ENCODE measurements around the gene ECHS1. TPM values are rescaled to one million over a fixed set of nuclear protein-coding genes. Genes with fewer than 3 reads are reported as not detected.

ECHS1 gene
- total and polyA plus RNA-seq, 2 experiments from 2014 or later: 92.1 to 127 TPM

- no peak within 1 kb of the TSS for H3K27ac ChIP-seq (ENCODE audit: low read depth)
- H3K27me3 ChIP-seq (ENCODE audit: insufficient read depth): peaks cover 6% of the 10 kb centered on the region; the same call in 1 of the 2 replicates
- DNase-seq (ENCODE audit: low spot score): peak; percentile 95
- H2AFZ ChIP-seq: peak within 1 kb of the TSS; percentile 59; the same call in 1 of the 2 replicates
- H3K4me2 ChIP-seq: peak within 1 kb of the TSS; percentile 92
- 0 out of 2 replicates have a peak, but pooled peaks cover 4% of the 10 kb centered on the region for H3K79me2 ChIP-seq (replicated peaks; ENCODE audit: insufficient read depth)
- Mint-ChIP-seq H3K27ac (no peak within 1 kb of the TSS), H3K4me1 (no peaks in the 10 kb centered on the region; the same call in 2 of the 3 replicates), H3K9me3 (no peaks in the 10 kb centered on the region), H3K4me3 (peak within 1 kb of the TSS; percentile 80), H3K36me3 (ENCODE audit: low read depth) (peaks cover 13% of the 10 kb centered on the region), H3K27me3 (ENCODE audit: insufficient read depth, low read depth, poor library complexity) (peaks cover 8% of the 10 kb centered on the region)
- no peaks in the 10 kb centered on the region for H3K36me3 ChIP-seq (ENCODE audit: insufficient read depth)
- H3K4me1 ChIP-seq (ENCODE audit: insufficient read depth): no peaks in the 10 kb centered on the region
- no peaks in the 10 kb centered on the region for H3K9me2 ChIP-seq (ENCODE audit: insufficient read depth)
- ATAC-seq: peak; percentile 89
- H3F3A ChIP-seq (replicated peaks; ENCODE audit: low read depth): peaks cover 3% of the 10 kb centered on the region; the same call in 1 of the 2 replicates
- H4K20me1 ChIP-seq (replicated peaks; ENCODE audit: insufficient read depth): no peaks in the 10 kb centered on the region; the same call in 1 of the 2 replicates
- peak within 1 kb of the TSS; percentile 86 for H3K4me3 ChIP-seq
- TF ChIP-seq ZNF114 (CRISPR knock-in tag; IDR thresholded peaks at IDR 0.05) (no peak), EZH2 (IDR thresholded peaks at IDR 0.05; ENCODE audit: low read depth, unreplicated experiment) (no peak), EZH2phosphoT487 (IDR thresholded peaks at IDR 0.05; ENCODE audit: unreplicated experiment) (no peak), JUNB (IDR thresholded peaks at IDR 0.05; ENCODE audit: unreplicated experiment) (no peak), NANOG (IDR thresholded peaks at IDR 0.05; ENCODE audit: borderline replicate concordance) (no peak), ZNF462 (CRISPR knock-in tag; IDR thresholded peaks at IDR 0.05) (no peak), STAT1 (IDR thresholded peaks at IDR 0.05; ENCODE audit: unreplicated experiment) (no peak), CREB1 (CRISPR knock-in tag; IDR thresholded peaks at IDR 0.05; ENCODE audit: low read depth) (peak; percentile 19; the same call in 1 of the 2 replicates), REST (IDR thresholded peaks at IDR 0.05; ENCODE audit: unreplicated experiment) (no peak), CTCF (conservative IDR thresholded peaks at IDR 0.05; ENCODE audit: low read depth in 2 of 2) (no peak), ETS1 (IDR thresholded peaks at IDR 0.05) (peak; percentile 7; the same call in 1 of the 2 replicates), POLR2AphosphoS5 (IDR thresholded peaks at IDR 0.05; ENCODE audit: low read depth) (peak; percentile 79), ZNF331 (CRISPR knock-in tag; IDR thresholded peaks at IDR 0.05; ENCODE audit: low read depth) (no peak)
Measured at GRCh38 chr10:133357285-133358161, 15.6 kb downstream of the ECHS1 start, which contains the start of gene FUOM. Gene FUOM (minus strand): TSS chr10:133358019. CDS start chr10:133358007, 12 bp downstream.

Data from GM23338 (cell line).